ENCODE data around the gene S100A13. TPM values are rescaled to one million over a fixed set of nuclear protein-coding genes. Genes with fewer than 3 reads are reported as not detected.
A peak's percentile ranks its signal among the peaks of the same experiment; 100 is the strongest.
"Not testable (repeated sequence)": the region's sequence is repeated elsewhere in the genome, so short reads cannot be mapped to it uniquely, and the experiment has no call there.

Gene S100A13
- polyA plus RNA-seq, 4 donors = 133 to 184 (median 160) TPM

DNA sequence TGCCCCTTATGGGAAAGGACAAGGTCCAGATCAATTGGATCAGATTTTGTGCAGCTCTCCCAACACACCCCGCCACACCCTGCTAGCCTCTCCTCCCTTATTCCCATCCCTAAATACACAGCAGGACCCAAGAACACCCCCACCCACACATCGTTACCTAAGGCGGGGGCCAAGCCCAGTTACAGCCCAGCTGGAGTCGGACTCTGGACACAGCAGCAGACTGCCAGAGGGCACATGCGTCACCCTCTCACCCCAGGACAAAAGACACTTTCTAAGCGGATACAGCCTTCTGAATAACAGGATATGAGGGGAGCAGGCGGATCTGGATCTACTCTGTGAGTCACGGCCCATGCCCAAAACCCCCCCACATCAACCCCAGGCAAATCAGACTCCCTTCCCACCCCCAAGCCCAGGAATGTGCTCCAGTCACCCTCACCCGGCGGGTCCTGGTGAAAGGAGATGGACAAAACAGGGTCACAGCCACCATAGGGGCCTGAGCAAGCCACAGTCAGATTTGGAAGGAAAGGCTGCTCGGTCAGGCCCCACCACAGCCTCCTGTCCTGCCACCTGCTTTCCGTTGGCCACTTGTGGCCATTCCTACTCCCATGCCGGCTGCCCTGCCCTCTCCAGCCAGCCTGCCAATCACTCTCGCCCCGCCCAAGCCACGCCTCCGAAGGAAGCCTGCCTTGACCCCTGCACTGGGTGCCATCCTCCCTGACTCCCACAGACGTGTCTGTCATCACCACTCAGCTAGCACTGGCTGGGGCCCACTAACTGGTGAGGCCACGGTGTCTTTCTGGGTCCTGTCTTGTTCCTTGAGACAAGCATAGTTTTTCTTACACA, 18.3 kb downstream of the S100A13 start:
- no peak for DNase-seq (ENCODE audit: low read depth in 4 of 4, low spot score in 2 of 4)

DNA sequence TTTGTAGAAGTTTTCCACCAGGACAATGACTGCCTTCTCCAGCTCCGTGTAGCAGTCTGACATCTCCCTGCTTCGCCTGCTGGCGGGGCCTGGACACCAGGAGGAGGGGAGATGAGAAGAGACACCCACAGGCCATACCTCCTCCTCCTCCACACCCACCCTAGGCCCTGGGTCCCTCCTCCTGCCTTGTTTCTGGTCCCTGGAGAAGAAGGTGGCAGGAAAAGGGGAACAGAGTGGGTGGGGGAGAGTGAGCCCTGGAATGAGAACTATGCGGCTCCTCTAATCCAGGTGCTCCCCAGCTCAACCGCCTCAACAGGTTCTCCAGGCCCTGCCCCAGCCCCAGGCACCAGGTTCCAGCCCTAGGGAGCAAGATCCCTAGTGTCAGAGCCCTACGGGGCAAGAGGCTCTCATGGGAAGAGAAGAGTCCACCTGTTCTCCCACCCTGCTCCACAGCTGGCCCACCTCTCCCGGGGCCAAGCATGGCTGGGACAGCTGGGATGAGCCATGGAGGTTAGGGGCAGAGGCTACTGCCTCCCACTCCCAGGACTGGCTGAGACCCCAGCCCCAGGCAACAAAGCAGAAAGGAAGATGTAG, 19.1 kb downstream of the S100A13 start:
- no peak for DNase-seq (ENCODE audit: low read depth in 4 of 4, low spot score in 2 of 4)

DNA sequence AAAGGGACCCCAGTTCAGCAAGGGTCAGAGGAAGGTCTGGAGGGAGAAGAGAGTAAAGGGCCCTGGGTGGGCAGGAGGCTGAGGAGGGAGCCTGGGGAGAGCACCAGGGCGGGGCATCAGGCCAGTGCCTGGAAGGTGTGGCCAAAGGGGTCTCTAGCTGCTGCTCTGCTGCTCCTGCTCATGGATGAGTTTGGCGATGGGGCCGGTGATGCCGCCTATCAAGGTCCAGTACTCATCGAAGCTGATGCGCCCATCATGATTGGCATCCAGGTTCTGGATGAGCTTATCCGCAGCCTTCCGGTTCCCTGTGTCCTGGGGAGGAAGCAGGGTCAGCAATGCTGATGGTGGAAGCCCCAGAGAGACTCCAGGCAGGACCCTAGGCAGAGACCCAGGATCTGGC, 19.9 kb downstream of the S100A13 start:
- no peak for DNase-seq (ENCODE audit: low read depth in 4 of 4, low spot score in 2 of 4)

DNA sequence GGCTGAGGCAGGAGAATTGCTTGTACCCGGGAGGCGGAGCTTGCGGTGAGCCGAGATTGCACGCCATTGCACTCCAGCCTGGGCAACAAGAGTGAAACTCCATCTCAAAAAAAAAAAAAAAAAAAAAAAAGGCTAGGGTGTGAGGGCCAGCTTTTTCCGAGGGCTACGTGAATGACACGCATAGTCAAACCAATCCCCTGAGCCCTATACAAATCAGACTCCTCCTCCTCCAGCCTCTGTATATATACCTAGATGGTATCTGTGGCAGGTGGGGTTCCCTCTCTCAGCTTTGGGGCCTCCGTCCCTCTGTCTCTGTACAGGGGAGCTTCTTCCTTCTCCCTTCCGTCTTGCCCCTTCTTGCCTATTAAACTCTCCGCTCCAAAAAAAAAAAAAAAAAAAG, 21.1 kb downstream of the S100A13 start:
- DNase-seq (ENCODE audit: low read depth in 4 of 4, low spot score in 2 of 4) = no peak

DNA sequence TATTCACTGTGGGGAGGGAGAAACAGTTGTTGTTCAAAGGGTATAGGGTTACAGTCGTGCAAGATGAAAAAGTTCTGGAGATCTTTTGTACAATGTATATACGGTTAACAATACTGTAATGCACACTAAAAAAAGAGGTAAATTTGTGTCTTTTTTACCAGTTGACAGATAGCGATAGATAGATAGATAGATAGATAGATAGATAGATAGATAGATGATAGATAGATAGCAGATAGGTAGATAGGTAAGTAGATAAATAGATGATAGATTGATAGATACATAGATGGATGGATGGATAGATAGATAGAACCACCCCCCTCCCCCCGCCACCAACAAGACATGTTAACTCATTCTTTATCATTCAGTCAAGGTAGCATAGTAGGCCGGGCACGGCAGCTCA, 24.6 kb downstream of the S100A13 start:
- no peak for DNase-seq (ENCODE audit: low read depth in 4 of 4, low spot score in 2 of 4)

DNA sequence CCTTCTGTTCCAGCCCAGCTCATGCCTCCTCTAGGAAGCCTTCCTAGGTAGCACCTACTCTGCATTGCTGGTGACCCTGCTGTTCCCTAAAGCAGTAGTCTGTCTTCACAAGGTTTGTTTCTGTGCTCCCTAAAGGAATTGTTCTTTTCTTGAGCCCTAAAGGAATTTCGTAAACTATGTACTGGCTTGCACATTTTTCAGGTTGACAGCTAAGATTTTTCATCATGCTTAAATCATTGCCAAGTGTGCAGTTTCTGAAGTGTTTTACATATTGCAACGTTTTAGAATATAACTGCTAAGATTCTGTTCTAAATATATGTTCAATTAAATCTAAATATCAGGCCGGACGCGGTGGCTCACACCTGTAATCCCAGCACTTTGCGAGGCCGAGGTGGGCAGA, 27.5 kb downstream of the S100A13 start:
- no peak for DNase-seq (ENCODE audit: low read depth in 4 of 4, low spot score in 2 of 4)

DNA sequence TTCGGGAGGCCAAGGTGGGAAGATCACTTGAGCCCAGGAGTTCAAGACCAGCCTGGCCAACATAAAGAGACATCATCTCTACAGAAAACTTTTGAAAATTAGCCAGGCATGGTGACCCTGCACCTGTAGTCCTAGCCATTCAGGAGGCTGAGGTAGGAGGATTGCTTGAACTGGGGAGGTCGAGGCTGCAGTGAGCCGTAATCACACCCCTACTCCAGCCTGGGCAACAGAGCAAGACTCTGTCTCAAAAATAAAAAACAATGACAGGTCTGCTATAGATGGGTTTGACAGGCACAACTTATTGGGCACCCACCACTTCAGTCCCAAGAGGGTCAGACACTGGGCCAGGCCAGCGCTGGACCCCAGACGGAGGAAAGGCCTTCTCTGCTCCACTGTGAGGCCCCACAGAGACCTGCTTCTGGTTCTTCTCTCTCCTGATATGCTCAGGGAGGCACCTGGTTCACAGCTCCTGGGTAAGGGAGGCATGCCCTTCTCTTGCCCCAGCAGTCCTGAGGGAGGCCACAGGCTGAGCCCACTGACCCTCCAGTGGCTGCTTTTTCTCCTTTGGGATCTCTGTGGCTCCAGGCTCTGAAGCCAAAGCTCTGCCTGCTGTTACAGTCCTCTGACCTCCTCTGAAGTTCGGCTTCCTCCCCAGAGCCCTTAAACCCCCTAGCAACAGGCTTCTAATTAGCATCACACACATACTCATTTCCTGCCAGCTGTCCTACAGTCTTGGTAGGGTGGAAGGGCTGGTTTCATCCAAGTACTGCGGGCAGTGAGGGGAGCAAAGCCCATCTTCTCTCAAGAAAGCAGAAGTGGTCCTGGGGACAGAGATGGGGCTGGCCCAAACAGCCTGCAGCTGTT, 28.8 kb downstream of the S100A13 start:
- DNase-seq (ENCODE audit: low read depth in 4 of 4, low spot score in 2 of 4) = peak in 1 of 4 donors; percentile 27

DNA sequence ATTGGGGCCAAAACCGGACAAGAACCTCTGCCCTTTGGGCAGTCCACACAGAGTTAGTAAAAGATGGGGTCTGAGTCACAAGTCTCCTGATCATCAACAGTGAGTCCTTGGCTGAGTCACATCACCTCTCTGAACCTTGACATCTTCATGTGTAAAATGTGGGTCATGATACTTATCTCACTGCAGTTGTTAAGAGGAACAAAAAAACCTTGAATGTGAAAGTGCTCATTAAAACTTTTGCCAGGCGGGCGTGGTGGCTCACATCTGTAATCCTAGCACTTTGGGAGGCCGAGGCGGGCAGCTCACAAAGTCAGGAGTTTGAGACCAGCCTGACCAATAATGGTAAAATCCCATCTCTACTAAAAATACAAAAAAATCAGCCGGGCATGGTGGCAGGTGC, 30.1 kb downstream of the S100A13 start:
- DNase-seq (ENCODE audit: low read depth in 4 of 4, low spot score in 2 of 4) = no peak

DNA sequence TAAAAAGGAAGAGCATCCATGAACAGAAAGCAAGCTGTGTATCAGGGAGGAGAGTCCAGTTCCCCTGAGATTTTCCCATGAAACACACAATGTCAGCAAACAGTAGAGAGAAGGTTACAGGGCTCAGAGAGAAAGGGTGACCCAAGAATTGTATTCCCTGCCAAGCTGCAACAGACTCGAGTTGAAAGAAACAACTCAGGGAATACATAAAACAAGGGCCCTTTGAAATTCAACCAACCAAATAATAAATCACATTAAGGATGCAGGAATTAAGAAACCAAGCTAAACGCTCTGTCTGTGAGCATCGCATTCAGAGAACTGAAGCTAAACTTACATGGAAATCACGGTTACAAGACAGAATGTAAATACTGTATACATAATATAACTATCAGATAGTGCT, 34.6 kb downstream of the S100A13 start:
- DNase-seq (ENCODE audit: low read depth in 4 of 4, low spot score in 2 of 4) = no peak

DNA sequence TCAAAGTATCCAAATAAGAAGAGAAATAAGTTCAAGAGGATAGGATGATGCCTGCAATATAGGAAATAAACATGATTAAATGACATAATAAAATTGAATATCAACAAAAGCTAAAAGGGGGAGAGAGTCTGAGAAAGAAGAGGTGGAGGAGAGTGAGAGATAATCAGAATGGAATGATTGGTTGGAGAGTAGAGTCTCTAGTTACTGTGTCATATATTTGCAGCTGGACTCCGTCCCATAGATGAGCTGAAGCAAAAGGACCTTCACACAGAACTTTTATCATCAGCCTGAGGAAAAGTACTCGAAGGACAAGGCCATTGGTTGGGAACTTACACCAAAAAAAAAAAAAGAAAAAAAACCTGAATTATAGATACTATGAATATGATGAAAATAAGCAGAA, 38.8 kb downstream of the S100A13 start:
- DNase-seq (ENCODE audit: low read depth in 4 of 4, low spot score in 2 of 4) = no peak

DNA sequence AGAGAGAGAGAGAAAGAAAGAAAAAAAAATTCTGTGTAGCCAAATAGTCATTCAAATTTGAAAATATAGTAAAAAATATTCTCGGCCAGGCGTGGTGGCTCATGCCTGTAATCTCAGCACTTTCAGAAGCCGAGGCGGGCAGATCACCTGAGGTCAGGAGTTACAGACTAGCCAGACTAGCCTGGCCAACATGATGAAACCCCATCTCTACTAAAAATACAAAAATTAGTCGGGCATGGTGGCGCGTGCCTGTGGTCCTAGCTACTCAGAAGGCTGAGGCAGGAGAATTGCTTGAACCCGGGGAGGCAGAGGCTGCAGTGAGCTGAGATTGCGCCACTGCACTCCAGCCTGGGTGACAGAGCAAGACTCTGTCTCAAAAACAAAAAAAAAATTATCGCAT, 39.3 kb downstream of the S100A13 start:
- not testable (repeated sequence) for DNase-seq (ENCODE audit: low read depth in 4 of 4, low spot score in 2 of 4)

DNA sequence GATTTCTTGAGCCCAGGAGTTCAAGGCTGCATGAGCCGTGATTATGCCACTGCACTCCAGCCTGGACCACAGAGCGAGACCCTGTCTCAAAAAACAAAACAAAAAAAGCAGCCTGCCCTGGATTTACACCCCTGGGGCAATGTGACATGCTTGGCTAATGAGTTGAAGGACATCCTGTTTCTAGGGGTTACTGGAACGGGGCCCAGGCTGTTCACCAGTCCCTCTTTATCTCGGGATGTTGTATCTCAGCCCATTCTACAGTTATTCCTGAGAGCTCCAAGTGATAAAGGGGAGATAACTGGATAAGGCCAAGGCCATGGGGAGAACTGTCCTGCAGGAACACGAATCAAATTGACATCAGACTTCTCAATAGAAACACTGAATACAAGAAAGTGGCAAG, 40.0 kb downstream of the S100A13 start:
- DNase-seq (ENCODE audit: low read depth in 4 of 4, low spot score in 2 of 4) = no peak

DNA sequence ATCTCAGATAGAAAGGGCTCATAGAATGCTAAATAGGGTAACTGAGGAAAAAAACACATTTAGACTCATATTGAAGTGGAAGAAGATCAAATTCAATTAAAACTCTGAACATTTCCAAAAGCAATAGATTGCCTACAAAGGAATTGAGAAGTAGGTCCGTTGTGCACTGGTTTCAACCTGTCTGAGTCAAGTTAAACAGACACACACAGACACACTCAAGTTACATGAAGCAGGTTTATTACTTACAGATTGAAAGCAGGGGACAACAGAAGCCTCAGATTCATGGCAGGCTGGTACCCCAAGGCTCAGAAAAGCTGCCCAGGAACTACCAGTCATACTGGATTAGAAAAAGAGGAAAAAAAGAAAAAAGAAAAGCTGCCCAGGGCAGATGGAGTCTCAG, 41.0 kb downstream of the S100A13 start:
- no peak for DNase-seq (ENCODE audit: low read depth in 4 of 4, low spot score in 2 of 4)

DNA sequence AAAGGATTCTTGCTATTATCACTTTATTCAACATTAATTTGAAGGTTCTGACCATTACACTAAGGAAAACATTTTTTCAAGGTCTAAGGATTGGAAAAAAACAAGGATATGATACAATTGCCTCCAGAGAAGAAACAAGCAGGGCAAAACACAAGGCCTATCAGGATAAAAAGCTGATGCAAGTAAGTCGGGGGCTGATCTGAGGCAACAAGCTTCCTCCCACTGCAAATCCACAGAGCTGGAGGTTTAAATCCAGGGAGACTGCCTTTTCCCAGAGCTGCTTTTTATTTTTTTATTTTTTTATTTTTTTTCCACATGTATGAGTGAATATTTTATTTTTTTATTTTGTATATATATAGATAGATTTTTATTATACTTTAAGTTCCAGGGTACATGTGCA, 42.3 kb downstream of the S100A13 start:
- DNase-seq (ENCODE audit: low read depth in 4 of 4, low spot score in 2 of 4) = no peak

DNA sequence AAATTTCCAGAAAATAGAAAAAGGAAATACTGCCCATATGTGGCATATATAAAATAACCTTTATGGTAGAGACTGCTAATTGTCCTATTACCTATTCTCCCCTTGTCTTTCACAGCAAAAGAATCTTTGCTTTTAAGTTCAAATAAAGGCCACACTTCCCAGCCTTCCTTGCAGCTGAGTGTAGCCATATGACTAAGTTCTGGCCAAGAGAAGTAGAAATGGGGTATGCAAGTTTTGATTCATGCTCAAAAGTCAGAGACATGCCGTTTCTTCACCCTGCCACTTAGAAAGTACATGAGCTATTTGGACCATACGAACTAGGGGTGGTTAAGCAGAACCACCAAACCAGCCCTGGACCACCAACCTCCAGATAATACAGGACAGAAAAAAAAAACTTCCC, 43.3 kb downstream of the S100A13 start:
- no peak for DNase-seq (ENCODE audit: low read depth in 4 of 4, low spot score in 2 of 4)

DNA sequence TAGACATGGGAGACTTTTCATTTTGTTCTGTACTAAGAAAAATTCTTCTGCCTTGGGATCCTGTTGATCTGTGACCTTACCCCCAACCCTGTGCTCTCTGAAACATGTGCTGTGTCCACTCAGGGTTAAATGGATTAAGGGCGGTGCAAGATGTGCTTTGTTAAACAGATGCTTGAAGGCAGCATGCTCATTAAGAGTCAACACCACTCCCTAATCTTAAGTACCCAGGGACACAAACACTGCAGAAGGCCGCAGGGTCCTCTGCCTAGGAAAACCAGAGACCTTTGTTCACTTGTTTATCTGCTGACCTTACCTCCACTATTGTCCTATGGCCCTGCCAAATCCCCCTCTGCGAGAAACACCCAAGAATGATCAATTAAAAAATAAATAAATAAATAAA, 43.8 kb downstream of the S100A13 start:
- DNase-seq (ENCODE audit: low read depth in 4 of 4, low spot score in 2 of 4) = not testable (repeated sequence)

DNA sequence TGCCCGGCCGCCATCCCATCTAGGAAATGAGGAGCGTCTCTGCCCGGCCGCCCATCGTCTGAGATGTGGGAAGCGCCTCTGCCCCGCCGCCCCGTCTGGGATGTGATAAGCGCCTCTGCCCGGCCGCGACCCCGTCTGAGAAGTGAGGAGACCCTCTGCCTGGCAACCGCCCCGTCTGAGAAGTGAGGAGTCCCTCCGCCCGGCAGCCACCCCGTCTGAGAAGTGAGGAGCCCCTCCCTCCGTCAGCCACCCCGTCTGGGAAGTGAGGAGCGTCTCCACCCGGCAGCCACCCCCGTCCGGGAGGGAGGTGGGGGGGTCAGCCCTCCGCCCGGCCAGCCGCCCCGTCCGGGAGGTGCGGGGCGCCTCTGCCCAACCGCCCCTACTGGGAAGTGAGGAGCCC, 44.5 kb downstream of the S100A13 start:
- not testable (repeated sequence) for DNase-seq (ENCODE audit: low read depth in 4 of 4, low spot score in 2 of 4)

DNA sequence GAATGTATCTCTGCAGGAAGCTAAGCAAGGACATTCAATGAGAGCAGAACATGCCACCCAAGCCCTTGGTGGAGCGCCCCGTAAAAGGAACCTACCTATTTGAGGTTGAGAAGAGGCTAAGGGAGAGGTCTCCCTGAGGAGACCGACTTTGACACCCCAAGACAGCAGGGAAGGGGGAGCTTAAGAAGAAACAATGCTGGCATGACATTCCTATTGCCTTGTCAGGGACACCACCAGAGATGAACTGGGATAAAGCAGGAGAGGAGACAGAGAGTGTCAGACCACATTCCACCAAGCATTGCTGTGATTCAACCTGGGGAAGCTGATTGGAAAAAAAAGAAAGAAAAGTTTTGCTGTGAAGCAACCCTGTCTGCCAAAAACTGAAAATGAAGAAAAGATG, 48.4 kb downstream of the S100A13 start:
- no peak for DNase-seq (ENCODE audit: low read depth in 4 of 4, low spot score in 2 of 4)

DNA sequence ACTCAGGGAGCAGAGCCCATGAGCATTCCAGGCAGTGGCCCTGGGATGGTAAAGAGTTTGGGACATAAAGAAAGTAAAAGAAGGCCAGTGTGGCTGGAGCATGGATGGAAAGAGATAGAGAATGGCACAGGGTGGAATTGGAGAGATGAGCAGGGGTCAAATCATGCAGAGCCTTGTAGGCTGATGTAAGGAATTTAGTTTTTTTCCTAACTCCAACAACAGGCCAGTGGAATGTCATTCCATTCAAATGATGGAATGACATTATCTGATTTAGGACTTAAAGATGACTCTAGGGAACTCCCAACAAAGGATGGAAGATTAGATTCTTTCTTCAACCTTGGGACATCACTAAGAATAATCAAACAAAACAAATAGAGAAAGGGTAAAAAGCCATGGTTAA, 48.8 kb downstream of the S100A13 start:
- no peak for DNase-seq (ENCODE audit: low read depth in 4 of 4, low spot score in 2 of 4)

DNA sequence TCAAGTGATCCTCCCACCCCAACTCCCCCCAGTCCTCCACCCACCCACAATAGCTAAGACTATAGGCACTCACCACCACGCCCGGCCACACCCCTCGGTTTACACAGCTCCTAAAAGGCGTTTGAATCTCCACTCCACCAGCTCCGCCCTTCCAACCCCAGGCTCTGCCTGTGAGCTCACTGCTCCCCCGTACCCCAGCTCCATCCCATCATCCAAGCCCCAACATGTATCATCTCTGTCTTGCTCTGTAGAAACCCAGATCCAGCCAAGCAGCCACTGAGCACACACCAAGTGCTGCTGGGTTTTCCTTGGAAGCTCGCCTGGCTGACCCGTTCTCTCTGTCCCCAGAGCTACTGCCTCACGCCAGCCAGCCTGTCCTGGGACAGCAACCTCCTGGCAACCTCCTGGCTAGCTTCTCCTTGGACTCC, 49.7 kb downstream of the S100A13 start:
- no peak for DNase-seq (ENCODE audit: low read depth in 4 of 4, low spot score in 2 of 4)

DNA sequence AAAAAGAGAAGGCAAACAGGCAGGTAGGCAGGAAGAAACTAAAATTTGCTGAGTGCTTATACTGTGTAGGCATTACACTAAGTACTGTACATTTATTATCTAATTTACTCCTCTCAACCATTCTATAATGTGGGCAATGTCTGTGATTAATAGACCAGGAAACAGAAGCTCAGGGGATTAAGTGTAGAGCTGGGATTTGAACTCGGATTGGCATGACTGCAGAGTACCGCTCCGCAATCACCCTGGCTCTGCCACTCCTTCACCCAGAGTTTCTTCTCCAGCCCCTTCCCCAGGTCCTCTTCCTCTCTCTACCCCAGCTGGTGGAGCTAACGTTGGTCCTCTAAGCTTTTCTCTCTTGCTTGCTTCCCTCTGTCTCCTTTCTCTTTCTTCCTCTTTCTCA, 50.2 kb downstream of the S100A13 start:
- DNase-seq (ENCODE audit: low read depth in 4 of 4, low spot score in 2 of 4) = no peak

All from left renal cortex interstitium (tissue), 4 donors.